HFF-Myc (cell line): ENCODE results near the gene NUP93.

Experiments used
- DNase-seq: peaks from one replicate; pipeline ENCODE4 v3.0.0-alpha.2; 2011; ENCODE audit warnings: low read depth; ENCODE audit errors: extremely low read depth
- H3K4me3 ChIP-seq: replicated peaks from 2 replicates; pipeline ENCODE4 v1.5.1; 2011; ENCODE audit warnings: low read depth, mild to moderate bottlenecking, control low read depth, low read length
- CTCF ChIP-seq: IDR thresholded peaks from 2 replicates; pipeline ENCODE4 v1.5.1; 2012; ENCODE audit warnings: mild to moderate bottlenecking, low read depth, low read length, control low read depth; ENCODE audit errors: missing control alignments

NUP93 gene

GRCh38 chr16:56817056-56817455, 87.1 kb downstream of the NUP93 start:
- H3K4me3 ChIP-seq: no peak overlapping the region
- no peak for DNase-seq
- no peak for TF ChIP-seq CTCF

- no peak overlapping the region for H3K4me3 ChIP-seq
- no peak for TF ChIP-seq CTCF
- no peak for DNase-seq
Observed at GRCh38 chr16:56817938-56818337, 88.0 kb downstream of the NUP93 start.

- DNase-seq: no peak
- TF ChIP-seq CTCF: no peak
Observed at GRCh38 chr16:56823081-56823733, 93.3 kb downstream of the NUP93 start.

GRCh38 chr16:56824331-56824730, 94.4 kb downstream of the NUP93 start:
- no peak overlapping the region for H3K4me3 ChIP-seq
- TF ChIP-seq CTCF: peak; percentile 7
- no peak for DNase-seq

More at GRCh38 chr16:56823081-56823733, 93.3 kb downstream of the NUP93 start:
- no peak overlapping the region for H3K4me3 ChIP-seq

- no peak for TF ChIP-seq CTCF
- no peak overlapping the region for H3K4me3 ChIP-seq
- DNase-seq: no peak
Observed at GRCh38 chr16:56824804-56825203, 94.9 kb downstream of the NUP93 start.

GRCh38 chr16:56825826-56826225, 95.9 kb downstream of the NUP93 start:
- TF ChIP-seq CTCF: no peak
- DNase-seq: no peak
- H3K4me3 ChIP-seq: no peak overlapping the region

GRCh38 chr16:56828647-56829046, 98.7 kb downstream of the NUP93 start:
- TF ChIP-seq CTCF: no peak
- no peak for DNase-seq
- H3K4me3 ChIP-seq: no peak overlapping the region
